PFSK-1 (cell line): ENCODE data around the gene UVRAG.

ENCODE experiments used
- POLR2AphosphoS5 ChIP-seq: IDR thresholded peaks from 2 replicates; pipeline ENCODE4 v1.6.1; 2012; ENCODE audit warnings: low read depth, mild to moderate bottlenecking, control low read depth, low read length, moderate library complexity
- TAF1 ChIP-seq: IDR thresholded peaks from 2 replicates; pipeline ENCODE4 v1.6.1; 2012; ENCODE audit warnings: low read length, control low read depth, borderline replicate concordance; ENCODE audit not compliant: insufficient read depth

DNA sequence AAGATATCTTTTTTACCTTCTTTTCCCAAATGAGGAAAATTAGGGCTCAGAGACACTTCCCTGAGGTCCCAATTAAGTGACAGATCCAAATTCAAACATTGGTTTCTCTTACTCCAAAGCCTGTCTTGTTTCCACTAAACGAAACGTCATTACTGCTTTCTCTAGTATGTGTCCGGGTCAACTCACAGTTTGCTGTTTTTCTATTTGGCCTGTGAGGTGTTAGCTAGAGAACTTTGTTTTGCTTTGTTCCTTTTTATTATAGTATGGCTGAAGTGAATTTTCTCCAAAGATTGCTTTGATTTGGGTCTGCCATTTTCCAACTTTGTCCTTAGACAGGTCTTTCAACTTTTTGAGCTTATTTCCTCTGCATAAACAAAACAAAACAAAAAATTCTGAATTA is 179.6 kb downstream of the UVRAG start:
- TF ChIP-seq POLR2AphosphoS5 (no peak), TAF1 (no peak)
